Glutamatergic neuron (in vitro differentiated cells): Measurements from ENCODE around the gene VPS37B. TPM values are rescaled to one million over a fixed set of nuclear protein-coding genes. Genes with fewer than 3 reads are reported as not detected.
"Not testable (repeated sequence)": the region's sequence is repeated elsewhere in the genome, so short reads cannot be mapped to it uniquely, and the experiment has no call there.

Experiments
- DNase-seq: peaks from one replicate; pipeline ENCODE4 v3.0.0; 2022
- H3K27ac Mint-ChIP-seq: one replicate; pipeline ENCODE4 v1.8.0; 2020; ENCODE audit warnings: mild to moderate bottlenecking, mixed read lengths, inconsistent platforms; ENCODE audit not compliant: unreplicated experiment
- H3K27me3 Mint-ChIP-seq: one replicate; pipeline ENCODE4 v1.8.0; 2020; ENCODE audit warnings: mild to moderate bottlenecking, moderate library complexity, mixed read lengths, inconsistent platforms; ENCODE audit not compliant: unreplicated experiment
- H3K36me3 Mint-ChIP-seq: one replicate; pipeline ENCODE4 v1.8.0; 2020; ENCODE audit warnings: mild to moderate bottlenecking, mixed read lengths, inconsistent platforms; ENCODE audit not compliant: unreplicated experiment
- H3K4me1 Mint-ChIP-seq: one replicate; pipeline ENCODE4 v1.8.0; 2020; ENCODE audit warnings: mild to moderate bottlenecking, low read depth, mixed read lengths, inconsistent platforms; ENCODE audit not compliant: unreplicated experiment
- H3K4me3 Mint-ChIP-seq: one replicate; pipeline ENCODE4 v1.8.0; 2020; ENCODE audit warnings: mild to moderate bottlenecking, mixed read lengths, inconsistent platforms; ENCODE audit not compliant: unreplicated experiment
- H3K9me3 Mint-ChIP-seq: one replicate; pipeline ENCODE4 v1.8.0; 2020; ENCODE audit warnings: mild to moderate bottlenecking, moderate library complexity, mixed read lengths, inconsistent platforms; ENCODE audit not compliant: unreplicated experiment
- CTCF ChIP-seq: fragments of 200-600 bp; sonication (generic); IDR thresholded peaks from one replicate; pipeline ENCODE4 v1.5.0; 2021; ENCODE audit not compliant: partially characterized antibody, unreplicated experiment
- total RNA-seq: library from RNA; stranded (reverse); fragmentation: NEBNext Ultra II Directional; extraction: Animal tissue kit (Norgen Biotek cat#: 25700); gene quantifications from one replicate; pipeline ENCODE4 v1.2.1, GENCODE V29; 2021; ENCODE audit not compliant: unreplicated experiment

VPS37B gene
- total RNA-seq, 1 donor from 2014 or later, result 19.7 TPM

GRCh38 chr12:122894193-122895121, 1.5 kb downstream of the VPS37B start:
- peaks cover 5% of the 10 kb centered on the region for H3K36me3 Mint-ChIP-seq
- peaks cover 20% of the 10 kb centered on the region for H3K27me3 Mint-ChIP-seq
- no peak for TF ChIP-seq CTCF
- H3K4me1 Mint-ChIP-seq, result peaks cover 14% of the 10 kb centered on the region
- no peak for DNase-seq
- H3K27ac Mint-ChIP-seq, result no peak overlapping the region
- peak overlapping the region; percentile 92 for H3K4me3 Mint-ChIP-seq
- H3K9me3 Mint-ChIP-seq, result peaks cover 13% of the 10 kb centered on the region

- Mint-ChIP-seq H3K9me3 (peaks cover 13% of the 10 kb centered on the region), H3K36me3 (peaks cover 5% of the 10 kb centered on the region), H3K27ac (no peak overlapping the region), H3K4me3 (peak overlapping the region; percentile 34), H3K4me1 (peaks cover 15% of the 10 kb centered on the region), H3K27me3 (peaks cover 20% of the 10 kb centered on the region)
- no peak for DNase-seq
- TF ChIP-seq CTCF, result no peak
Observed at GRCh38 chr12:122893208-122894153, 2.4 kb downstream of the VPS37B start.

GRCh38 chr12:122892724-122893123, 3.2 kb downstream of the VPS37B start:
- not testable (repeated sequence) for DNase-seq

GRCh38 chr12:122891661-122892525, 4.0 kb downstream of the VPS37B start:
- H3K4me3 Mint-ChIP-seq, result peak overlapping the region; percentile 64
- TF ChIP-seq CTCF, result no peak
- no peak overlapping the region for H3K27ac Mint-ChIP-seq
- peaks cover 19% of the 10 kb centered on the region for H3K27me3 Mint-ChIP-seq
- peaks cover 15% of the 10 kb centered on the region for H3K9me3 Mint-ChIP-seq
- no peak for DNase-seq
- H3K4me1 Mint-ChIP-seq, result peaks cover 23% of the 10 kb centered on the region
- H3K36me3 Mint-ChIP-seq, result peaks cover 5% of the 10 kb centered on the region

More at GRCh38 chr12:122892724-122893123, 3.2 kb downstream of the VPS37B start:
- H3K27ac Mint-ChIP-seq, H3K36me3 Mint-ChIP-seq, H3K4me3 Mint-ChIP-seq: not testable (repeated sequence)
- Mint-ChIP-seq H3K27me3 (peaks cover 19% of the 10 kb centered on the region), H3K9me3 (peaks cover 13% of the 10 kb centered on the region), H3K4me1 (peaks cover 15% of the 10 kb centered on the region)
